H1 (cell line): ENCODE measurements around the gene ELP1. TPM values are rescaled to one million over a fixed set of nuclear protein-coding genes. Genes with fewer than 3 reads are reported as not detected.
A peak's percentile ranks its signal among the peaks of the same experiment; 100 is the strongest.

ENCODE experiments used
- CTCF ChIA-PET: fragments of 300-600 bp; sonication (Branson Sonifier 250); formaldehyde crosslinking; loops from one replicate; lab custom pipeline; 2021; ENCODE audit not compliant: partially characterized antibody; lab: Charles Lee
- POLR2A ChIA-PET: fragments of 300-600 bp; sonication (Branson Sonifier 250); formaldehyde crosslinking; loops from one replicate; lab custom pipeline; 2021; ENCODE audit warnings: inconsistent platforms; ENCODE audit not compliant: partially characterized antibody; lab: Charles Lee
- DNase-seq, 2 experiments: peaks; one replicate each; pipeline versions ENCODE4 v3.0.0 to v3.0.0-alpha.2; 2010 to 2022; ENCODE audit warnings: low spot score in 2 of 2, low read depth in 1 of 2, mixed read lengths in 1 of 2
- FAIRE-seq: peaks from 2 replicates; lab custom pipeline; 2011; peaks lifted over from hg19 to GRCh38; lab: Jason Lieb, UNC
- H2AFZ ChIP-seq: 2 replicates; pipeline ENCODE4 v1.8.1; 2012; ENCODE audit warnings: low read length, inconsistent platforms
- H2AK5ac ChIP-seq: 2 replicates; pipeline ENCODE4 v1.6.1; 2013; ENCODE audit warnings: low read depth, low read length
- H2BK120ac ChIP-seq: replicated peaks from 2 replicates; pipeline ENCODE3; 2013; ENCODE audit warnings: low read depth, low read length, inconsistent platforms
- H2BK12ac ChIP-seq: 2 replicates; pipeline ENCODE4 v1.6.1; 2013; ENCODE audit warnings: low read depth, low read length
- H2BK15ac ChIP-seq: 2 replicates; pipeline ENCODE4 v1.6.1; 2013; ENCODE audit warnings: low read length
- H2BK20ac ChIP-seq: 2 replicates; pipeline ENCODE4 v1.6.1; 2013; ENCODE audit warnings: low read length
- H2BK5ac ChIP-seq: 2 replicates; pipeline ENCODE4 v1.6.1; 2013; ENCODE audit warnings: low read depth, low read length
- H3K14ac ChIP-seq: 2 replicates; pipeline ENCODE4 v1.6.1; 2013; ENCODE audit warnings: inconsistent platforms; ENCODE audit not compliant: insufficient read length
- H3K18ac ChIP-seq: 2 replicates; pipeline ENCODE4 v1.6.1; 2013; ENCODE audit warnings: low read length; ENCODE audit errors: extremely low read depth
- H3K23ac ChIP-seq: 2 replicates; pipeline ENCODE4 v1.6.1; 2013; ENCODE audit warnings: inconsistent platforms; ENCODE audit not compliant: insufficient read length
- H3K23me2 ChIP-seq: 2 replicates; pipeline ENCODE4 v1.6.1; 2013; ENCODE audit warnings: low read depth, low read length
- H3K27ac ChIP-seq: 2 replicates; pipeline ENCODE4 v1.6.1; 2011; ENCODE audit warnings: low read depth, low read length, inconsistent platforms
- H3K27me3 ChIP-seq, 4 experiments: replicated peaks in 1 of 4; 1 replicate in 1 of 4; 2 replicates in 3 of 4; pipeline versions ENCODE4 v1.6.1 to v1.8.1; 2011 to 2013; ENCODE audit warnings: low read length in 3 of 4, mild to moderate bottlenecking in 3 of 4, inconsistent platforms in 2 of 4, mixed read lengths in 2 of 4, moderate library complexity in 1 of 4; ENCODE audit not compliant: control insufficient read depth in 3 of 4, insufficient read depth in 3 of 4; ENCODE audit errors: extremely low read depth in 1 of 4
- H3K36me3 ChIP-seq, 4 experiments: 2 replicates each; pipeline versions ENCODE4 v1.6.1 to v1.8.1; 2011 to 2013; ENCODE audit warnings: mild to moderate bottlenecking in 4 of 4, low read length in 3 of 4, moderate library complexity in 2 of 4, control low read depth in 1 of 4, inconsistent platforms in 1 of 4; ENCODE audit not compliant: insufficient read depth in 4 of 4, control insufficient read depth in 2 of 4
- H3K4ac ChIP-seq: replicated peaks from 2 replicates; pipeline ENCODE3; 2013; ENCODE audit warnings: low read length, low read depth, mixed read lengths, inconsistent platforms; ENCODE audit not compliant: insufficient read length
- H3K4me1 ChIP-seq, 4 experiments: replicated peaks in 1 of 4; 1 replicate in 1 of 4; 2 replicates in 3 of 4; pipeline versions ENCODE4 v1.6.1 to v1.8.1; 2011 to 2013; ENCODE audit warnings: low read length in 3 of 4, inconsistent platforms in 2 of 4, mixed read lengths in 1 of 4; ENCODE audit not compliant: insufficient read depth in 4 of 4, control insufficient read depth in 3 of 4
- H3K4me2 ChIP-seq, 2 experiments: 2 replicates each; pipeline versions ENCODE4 v1.6.1 to v1.8.1; 2011 to 2013; ENCODE audit warnings: low read depth in 2 of 2, low read length in 2 of 2, control low read depth in 1 of 2, inconsistent platforms in 1 of 2, mild to moderate bottlenecking in 1 of 2; ENCODE audit not compliant: insufficient read depth in 1 of 2
- H3K4me3 ChIP-seq, 4 experiments: fragments of 200-600, 300-600 bp in 1 of 4; sonication (generic), shearing (Covaris generic), sonication (Bioruptor Twin) in 1 of 4; 2 replicates each; pipeline versions ENCODE4 v1.5.1 to v1.8.1; 2011 to 2016; ENCODE audit warnings: low read length in 4 of 4, low read depth in 3 of 4, control low read depth in 2 of 4, inconsistent platforms in 2 of 4, mild to moderate bottlenecking in 2 of 4, mixed read lengths in 1 of 4, moderate library complexity in 1 of 4; ENCODE audit not compliant: insufficient read depth in 2 of 4; ENCODE audit errors: extremely low read depth in 1 of 4
- H3K56ac ChIP-seq: replicated peaks from 2 replicates; pipeline ENCODE3; 2013; ENCODE audit warnings: low read depth, mild to moderate bottlenecking, mixed read lengths, low read length, inconsistent platforms; ENCODE audit not compliant: insufficient read length
- H3K79me1 ChIP-seq: 2 replicates; pipeline ENCODE4 v1.6.1; 2013; ENCODE audit warnings: low read depth, low read length, control low read depth
- H3K79me2 ChIP-seq, 2 experiments: 2 replicates each; pipeline versions ENCODE4 v1.6.1 to v1.8.1; 2012 to 2013; ENCODE audit warnings: low read length in 2 of 2, mild to moderate bottlenecking in 2 of 2, inconsistent platforms in 1 of 2; ENCODE audit not compliant: insufficient read depth in 2 of 2, control insufficient read depth in 1 of 2
- H3K9ac ChIP-seq, 4 experiments: replicated peaks in 1 of 4; 1 replicate in 1 of 4; 2 replicates in 3 of 4; pipeline versions ENCODE4 v1.6.1 to v1.8.1; 2011 to 2013; ENCODE audit warnings: low read depth in 3 of 4, low read length in 3 of 4, control low read depth in 2 of 4, mild to moderate bottlenecking in 2 of 4, moderate library complexity in 2 of 4, inconsistent platforms in 1 of 4; ENCODE audit errors: extremely low read depth in 1 of 4
- H3K9me3 ChIP-seq, 2 experiments: 2 replicates each; pipeline versions ENCODE4 v1.6.1 to v1.8.1; 2012 to 2013; ENCODE audit warnings: mild to moderate bottlenecking in 2 of 2, moderate library complexity in 2 of 2, control low read depth in 1 of 2, inconsistent platforms in 1 of 2, low read depth in 1 of 2, low read length in 1 of 2, mixed read lengths in 1 of 2; ENCODE audit not compliant: insufficient read depth in 2 of 2
- H4K20me1 ChIP-seq, 2 experiments: replicated peaks in 1 of 2; 2 replicates each; pipeline versions ENCODE3 to v1.8.1; 2011 to 2013; ENCODE audit warnings: inconsistent platforms in 2 of 2, low read length in 2 of 2, mild to moderate bottlenecking in 1 of 2; ENCODE audit not compliant: insufficient read depth in 2 of 2, control insufficient read depth in 1 of 2
- H4K5ac ChIP-seq: 2 replicates; pipeline ENCODE4 v1.6.1; 2013; ENCODE audit warnings: low read length, low read depth, mixed read lengths, inconsistent platforms; ENCODE audit not compliant: insufficient read length
- H4K8ac ChIP-seq: 2 replicates; pipeline ENCODE4 v1.8.0; 2013; ENCODE audit warnings: mild to moderate bottlenecking, moderate library complexity, low read length, inconsistent platforms; ENCODE audit not compliant: insufficient read depth; ENCODE audit errors: extremely low read depth
- H4K91ac ChIP-seq: replicated peaks from 2 replicates; pipeline ENCODE3; 2013; ENCODE audit warnings: low read length, mixed read lengths, inconsistent platforms; ENCODE audit not compliant: insufficient read length
- WGBS, 2 experiments: shearing (Covaris generic) in 1 of 2; methylation state at CpG; one replicate each; pipeline versions ENCODE4 v1.1.6 to v1.1.7; 2013 to 2015; ENCODE audit warnings: low lambda C conversion rate in 2 of 2, mixed read lengths in 2 of 2, inconsistent platforms in 1 of 2, low coverage in 1 of 2, missing lambda C conversion rate in 1 of 2; ENCODE audit not compliant: insufficient replicate concordance in 2 of 2, insufficient coverage in 1 of 2, insufficient read length in 1 of 2; ENCODE audit errors: extremely low coverage in 1 of 2, missing lambda C conversion rate in 1 of 2; 5-methylcytosine and 5-hydroxymethylcytosine counted together
- polyA plus RNA-seq, 7 experiments: library from polyadenylated mRNA; depleted of rRNA in 3 of 7; stranded (reverse) in 5 of 7; unstranded in 2 of 7; fragments of >200 nt in 5 of 7; fragments of 200-250 nt in 2 of 7; gene quantifications; 1 replicate in 5 of 7; 2 replicates in 1 of 7; 4 replicates in 1 of 7; pipeline versions ENCODE4 v1.2.1 to v1.2.3, GENCODE V29; 2011 to 2013; ENCODE audit warnings: missing spikeins in 2 of 7, mixed read lengths in 2 of 7
- total RNA-seq: library from RNA; stranded (reverse); fragmentation: NEBNext Ultra II Directional; extraction: Animal tissue kit (Norgen Biotek cat#: 25700); gene quantifications from 2 replicates; pipeline ENCODE4 v1.2.1, GENCODE V29; 2021
- TF ChIP-seq, protein P1 (sequence below), 3 experiments: IDR thresholded peaks; 1 replicate in 2 of 3; 2 replicates in 1 of 3; pipeline versions ENCODE4 v1.5.1 to v1.6.1; 2011; ENCODE audit warnings: low read length in 3 of 3, mild to moderate bottlenecking in 3 of 3, inconsistent platforms in 2 of 3, low read depth in 1 of 3, moderate library complexity in 1 of 3; ENCODE audit not compliant: insufficient read depth in 1 of 3; ENCODE audit errors: control extremely low read depth in 1 of 3
- TF ChIP-seq, protein P2 (sequence below): IDR thresholded peaks from 2 replicates; pipeline ENCODE4 v1.6.1; 2012; ENCODE audit warnings: inconsistent platforms

Gene ELP1
- total and polyA plus RNA-seq, 2 of the 8 experiments (the other 6 are each of a cell fraction or from before 2014, with no cell fraction given) = 13.9 to 31.3 TPM

DNA sequence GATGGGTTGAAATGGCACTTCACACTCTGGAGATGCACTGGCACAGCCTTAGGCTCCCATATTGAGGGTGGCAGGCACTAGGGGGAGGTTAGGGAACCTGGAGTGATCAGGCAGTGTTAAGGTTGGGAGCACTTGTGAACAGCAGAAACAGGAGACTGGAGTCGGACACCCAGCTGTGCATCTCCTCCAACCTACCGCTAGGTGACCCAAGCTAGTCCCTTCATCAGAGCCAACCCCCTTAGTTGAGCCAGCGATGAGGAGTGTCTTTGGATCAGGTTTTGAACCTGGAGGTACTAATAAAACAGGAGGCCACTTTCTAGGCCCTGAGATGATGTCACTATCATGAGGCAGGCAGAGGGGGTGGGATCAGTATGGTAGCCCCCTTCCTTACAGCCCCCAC is 79.8 kb downstream of the ELP1 start:
- Histone ChIP-seq H2BK15ac (no peak overlapping the region), H4K20me1 (no peaks in the 10 kb centered on the region), H3K4ac (no peak overlapping the region), H2AFZ (no peak overlapping the region), H3K56ac (no peak overlapping the region), H2BK5ac (no peak overlapping the region), H3K9ac (no peak overlapping the region), H4K5ac (no peak overlapping the region), H3K79me1 (no peaks in the 10 kb centered on the region), H2BK120ac (no peak overlapping the region), H4K91ac (no peak overlapping the region), H3K23me2 (no peaks in the 10 kb centered on the region), H3K27ac (no peak overlapping the region), H3K4me2 (no peak overlapping the region), H3K27me3 (no peaks in the 10 kb centered on the region), H3K79me2 (no peaks in the 10 kb centered on the region), H3K4me3 (no peak overlapping the region), H2BK20ac (no peak overlapping the region), H3K23ac (no peak overlapping the region), H3K18ac (no peak overlapping the region), H3K4me1 (no peaks in the 10 kb centered on the region), H4K8ac (no peak overlapping the region), H3K36me3 (no peaks in the 10 kb centered on the region), H2BK12ac (no peak overlapping the region), H3K14ac (no peak overlapping the region), H2AK5ac (no peak overlapping the region), H3K9me3 (no peaks in the 10 kb centered on the region)
- WGBS, 2 experiments = 87% methylated on average over 3 of the region's 3 CpGs; no CpG with 5 or more reads in 1 of the 2 experiments
- TF ChIP-seq, protein P1, sequence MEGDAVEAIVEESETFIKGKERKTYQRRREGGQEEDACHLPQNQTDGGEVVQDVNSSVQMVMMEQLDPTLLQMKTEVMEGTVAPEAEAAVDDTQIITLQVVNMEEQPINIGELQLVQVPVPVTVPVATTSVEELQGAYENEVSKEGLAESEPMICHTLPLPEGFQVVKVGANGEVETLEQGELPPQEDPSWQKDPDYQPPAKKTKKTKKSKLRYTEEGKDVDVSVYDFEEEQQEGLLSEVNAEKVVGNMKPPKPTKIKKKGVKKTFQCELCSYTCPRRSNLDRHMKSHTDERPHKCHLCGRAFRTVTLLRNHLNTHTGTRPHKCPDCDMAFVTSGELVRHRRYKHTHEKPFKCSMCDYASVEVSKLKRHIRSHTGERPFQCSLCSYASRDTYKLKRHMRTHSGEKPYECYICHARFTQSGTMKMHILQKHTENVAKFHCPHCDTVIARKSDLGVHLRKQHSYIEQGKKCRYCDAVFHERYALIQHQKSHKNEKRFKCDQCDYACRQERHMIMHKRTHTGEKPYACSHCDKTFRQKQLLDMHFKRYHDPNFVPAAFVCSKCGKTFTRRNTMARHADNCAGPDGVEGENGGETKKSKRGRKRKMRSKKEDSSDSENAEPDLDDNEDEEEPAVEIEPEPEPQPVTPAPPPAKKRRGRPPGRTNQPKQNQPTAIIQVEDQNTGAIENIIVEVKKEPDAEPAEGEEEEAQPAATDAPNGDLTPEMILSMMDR (IDR thresholded peaks at IDR 0.05; ENCODE audit: control extremely low read depth in 1 of 3, insufficient read depth in 1 of 3, low read depth in 1 of 3, low read length in 3 of 3) = peak in 1 of 3 experiments; percentile 32; a peak in 1 of 4 replicates
- TF ChIP-seq, protein P2, sequence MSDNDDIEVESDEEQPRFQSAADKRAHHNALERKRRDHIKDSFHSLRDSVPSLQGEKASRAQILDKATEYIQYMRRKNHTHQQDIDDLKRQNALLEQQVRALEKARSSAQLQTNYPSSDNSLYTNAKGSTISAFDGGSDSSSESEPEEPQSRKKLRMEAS = no peak
- ChIA-PET CTCF (interaction anchor here (1.0 to 1.6 kb wide), 9 partner anchors 9 to 79 kb away, joined by 3 to 4 read pairs (median 3); no protein-coding TSS in a partner anchor), POLR2A (interaction anchor here (0.6 kb wide), 1 partner anchor 214 kb away, joined by 4 read pairs; no protein-coding TSS in a partner anchor)
- FAIRE-seq = no peak
- no peak for DNase-seq
